CD4-positive, alpha-beta T cell treated with Interferon gamma for 1 hour (primary cell): ENCODE results near the gene TOE1.
"Not testable (repeated sequence)": the region's sequence is repeated elsewhere in the genome, so short reads cannot be mapped to it uniquely, and the experiment has no call there.

Experiments
- DNase-seq: peaks from one replicate; pipeline ENCODE4 v3.0.0-alpha.2; 2020

Gene TOE1

GRCh38 chr1:45339789-45340558 is at the start of gene TOE1, which contains the start of gene MUTYH:
TSS of gene TOE1 (plus strand) at chr1:45340170. CDS start at chr1:45340253, 83 bp downstream.
TSS of gene MUTYH (minus strand) at chr1:45340440. CDS start at chr1:45334505, 5,935 bp downstream.
- peak; percentile 90 for DNase-seq

GRCh38 chr1:45291002-45291401 is 49.0 kb upstream of the TOE1 start:
- DNase-seq = not testable (repeated sequence)

- DNase-seq = no peak
Observed at GRCh38 chr1:45291716-45292115, 48.3 kb upstream of the TOE1 start.

- DNase-seq = no peak
Observed at GRCh38 chr1:45297666-45298356, 42.2 kb upstream of the TOE1 start.

- no peak for DNase-seq
Observed at GRCh38 chr1:45299296-45299695, 40.7 kb upstream of the TOE1 start.

- DNase-seq = peak; percentile 37
Observed at GRCh38 chr1:45299981-45300668, 39.8 kb upstream of the TOE1 start.

- DNase-seq = no peak
Observed at GRCh38 chr1:45300669-45300997, 39.3 kb upstream of the TOE1 start.

- DNase-seq = no peak
Observed at GRCh38 chr1:45302505-45303150, 37.3 kb upstream of the TOE1 start.

- DNase-seq = peak; percentile 97
Observed at GRCh38 chr1:45303520-45304310, 36.3 kb upstream of the TOE1 start.

GRCh38 chr1:45304311-45305081 is 35.5 kb upstream of the TOE1 start:
- no peak for DNase-seq

GRCh38 chr1:45305231-45305630 is 34.7 kb upstream of the TOE1 start:
- DNase-seq = no peak

- DNase-seq = no peak
Observed at GRCh38 chr1:45306319-45306718, 33.7 kb upstream of the TOE1 start.

- no peak for DNase-seq
Observed at GRCh38 chr1:45306905-45307304, 33.1 kb upstream of the TOE1 start.

- no peak for DNase-seq
Observed at GRCh38 chr1:45314266-45314665, 25.7 kb upstream of the TOE1 start.

GRCh38 chr1:45317166-45317565 is 22.8 kb upstream of the TOE1 start:
- no peak for DNase-seq

- no peak for DNase-seq
Observed at GRCh38 chr1:45319761-45320160, 20.2 kb upstream of the TOE1 start.

GRCh38 chr1:45321444-45321843 is 18.5 kb upstream of the TOE1 start:
- no peak for DNase-seq

- DNase-seq = no peak
Observed at GRCh38 chr1:45322486-45323040, 17.4 kb upstream of the TOE1 start.

GRCh38 chr1:45325851-45326506 is 14.0 kb upstream of the TOE1 start:
- no peak for DNase-seq
